ENCODE measurements around the gene BID.

The BID gene

GRCh38 chr22:17792854-17793434, 18.7 kb upstream of the BID start:
- H3K4me3 ChIP-seq (ENCODE audit: insufficient read depth, low read depth, low read length, poor library complexity, severe bottlenecking): no peak overlapping the region
- H3K4me1 ChIP-seq (ENCODE audit: control insufficient read depth, insufficient read depth, low read length, poor library complexity, severe bottlenecking): no peaks in the 10 kb centered on the region
- DNase-seq: no peak
- no peaks in the 10 kb centered on the region for H3K27me3 ChIP-seq (replicated peaks; ENCODE audit: control insufficient read depth, insufficient read depth, low read length, poor library complexity, severe bottlenecking)
- H3K9me3 ChIP-seq (ENCODE audit: control insufficient read depth, low read length): no peaks in the 10 kb centered on the region
- H3K27ac ChIP-seq (ENCODE audit: insufficient read depth, low read length, poor library complexity, severe bottlenecking): no peak overlapping the region
- H3K36me3 ChIP-seq (ENCODE audit: control insufficient read depth, insufficient read depth, low read length): peaks cover 24% of the 10 kb centered on the region

- H3K27me3 ChIP-seq (replicated peaks; ENCODE audit: control insufficient read depth, insufficient read depth, low read length, poor library complexity, severe bottlenecking): no peaks in the 10 kb centered on the region
- no peak for DNase-seq
- H3K27ac ChIP-seq (ENCODE audit: insufficient read depth, low read length, poor library complexity, severe bottlenecking): no peak overlapping the region
- H3K9me3 ChIP-seq (ENCODE audit: control insufficient read depth, low read length): no peaks in the 10 kb centered on the region
- no peak overlapping the region for H3K4me3 ChIP-seq (ENCODE audit: insufficient read depth, low read depth, low read length, poor library complexity, severe bottlenecking)
- H3K4me1 ChIP-seq (ENCODE audit: control insufficient read depth, insufficient read depth, low read length, poor library complexity, severe bottlenecking): no peaks in the 10 kb centered on the region
- H3K36me3 ChIP-seq (ENCODE audit: control insufficient read depth, insufficient read depth, low read length): peaks cover 24% of the 10 kb centered on the region
Measured at GRCh38 chr22:17792299-17792698, 18.0 kb upstream of the BID start.

GRCh38 chr22:17791196-17791595, 16.9 kb upstream of the BID start:
- Histone ChIP-seq H3K9me3 (ENCODE audit: control insufficient read depth, low read length) (no peaks in the 10 kb centered on the region), H3K4me1 (ENCODE audit: control insufficient read depth, insufficient read depth, low read length, poor library complexity, severe bottlenecking) (no peaks in the 10 kb centered on the region), H3K27ac (ENCODE audit: insufficient read depth, low read length, poor library complexity, severe bottlenecking) (no peak overlapping the region), H3K4me3 (ENCODE audit: insufficient read depth, low read depth, low read length, poor library complexity, severe bottlenecking) (no peak overlapping the region), H3K36me3 (ENCODE audit: control insufficient read depth, insufficient read depth, low read length) (peaks cover 24% of the 10 kb centered on the region), H3K27me3 (replicated peaks; ENCODE audit: control insufficient read depth, insufficient read depth, low read length, poor library complexity, severe bottlenecking) (no peaks in the 10 kb centered on the region)
- no peak for DNase-seq

GRCh38 chr22:17789379-17790200, 15.3 kb upstream of the BID start:
- Histone ChIP-seq H3K27ac (ENCODE audit: insufficient read depth, low read length, poor library complexity, severe bottlenecking) (no peak overlapping the region), H3K36me3 (ENCODE audit: control insufficient read depth, insufficient read depth, low read length) (peaks cover 24% of the 10 kb centered on the region), H3K4me3 (ENCODE audit: insufficient read depth, low read depth, low read length, poor library complexity, severe bottlenecking) (no peak overlapping the region), H3K27me3 (replicated peaks; ENCODE audit: control insufficient read depth, insufficient read depth, low read length, poor library complexity, severe bottlenecking) (no peaks in the 10 kb centered on the region), H3K4me1 (ENCODE audit: control insufficient read depth, insufficient read depth, low read length, poor library complexity, severe bottlenecking) (no peaks in the 10 kb centered on the region), H3K9me3 (ENCODE audit: control insufficient read depth, low read length) (no peaks in the 10 kb centered on the region)
- no peak for DNase-seq

- no peaks in the 10 kb centered on the region for H3K27me3 ChIP-seq (replicated peaks; ENCODE audit: control insufficient read depth, insufficient read depth, low read length, poor library complexity, severe bottlenecking)
- H3K4me3 ChIP-seq (ENCODE audit: insufficient read depth, low read depth, low read length, poor library complexity, severe bottlenecking): no peak overlapping the region
- no peaks in the 10 kb centered on the region for H3K9me3 ChIP-seq (ENCODE audit: control insufficient read depth, low read length)
- H3K4me1 ChIP-seq (ENCODE audit: control insufficient read depth, insufficient read depth, low read length, poor library complexity, severe bottlenecking): no peaks in the 10 kb centered on the region
- peaks cover 24% of the 10 kb centered on the region for H3K36me3 ChIP-seq (ENCODE audit: control insufficient read depth, insufficient read depth, low read length)
- no peak for DNase-seq
- no peak overlapping the region for H3K27ac ChIP-seq (ENCODE audit: insufficient read depth, low read length, poor library complexity, severe bottlenecking)
Measured at GRCh38 chr22:17788528-17789378, 14.5 kb upstream of the BID start.

- no peaks in the 10 kb centered on the region for H3K4me1 ChIP-seq (ENCODE audit: control insufficient read depth, insufficient read depth, low read length, poor library complexity, severe bottlenecking)
- H3K4me3 ChIP-seq (ENCODE audit: insufficient read depth, low read depth, low read length, poor library complexity, severe bottlenecking): no peak overlapping the region
- no peak overlapping the region for H3K27ac ChIP-seq (ENCODE audit: insufficient read depth, low read length, poor library complexity, severe bottlenecking)
- no peaks in the 10 kb centered on the region for H3K9me3 ChIP-seq (ENCODE audit: control insufficient read depth, low read length)
- H3K36me3 ChIP-seq (ENCODE audit: control insufficient read depth, insufficient read depth, low read length): peaks cover 24% of the 10 kb centered on the region
- no peaks in the 10 kb centered on the region for H3K27me3 ChIP-seq (replicated peaks; ENCODE audit: control insufficient read depth, insufficient read depth, low read length, poor library complexity, severe bottlenecking)
- no peak for DNase-seq
Measured at GRCh38 chr22:17787716-17788330, 13.6 kb upstream of the BID start.

GRCh38 chr22:17787241-17787640, 13.0 kb upstream of the BID start:
- Histone ChIP-seq H3K27ac (ENCODE audit: insufficient read depth, low read length, poor library complexity, severe bottlenecking) (no peak overlapping the region), H3K36me3 (ENCODE audit: control insufficient read depth, insufficient read depth, low read length) (peaks cover 24% of the 10 kb centered on the region), H3K4me1 (ENCODE audit: control insufficient read depth, insufficient read depth, low read length, poor library complexity, severe bottlenecking) (no peaks in the 10 kb centered on the region), H3K4me3 (ENCODE audit: insufficient read depth, low read depth, low read length, poor library complexity, severe bottlenecking) (no peak overlapping the region), H3K27me3 (replicated peaks; ENCODE audit: control insufficient read depth, insufficient read depth, low read length, poor library complexity, severe bottlenecking) (no peaks in the 10 kb centered on the region), H3K9me3 (ENCODE audit: control insufficient read depth, low read length) (no peaks in the 10 kb centered on the region)
- no peak for DNase-seq

GRCh38 chr22:17786435-17787161, 12.3 kb upstream of the BID start:
- Histone ChIP-seq H3K4me1 (ENCODE audit: control insufficient read depth, insufficient read depth, low read length, poor library complexity, severe bottlenecking) (peaks cover 5% of the 10 kb centered on the region), H3K9me3 (ENCODE audit: control insufficient read depth, low read length) (no peaks in the 10 kb centered on the region), H3K4me3 (ENCODE audit: insufficient read depth, low read depth, low read length, poor library complexity, severe bottlenecking) (no peak overlapping the region), H3K36me3 (ENCODE audit: control insufficient read depth, insufficient read depth, low read length) (peaks cover 21% of the 10 kb centered on the region), H3K27ac (ENCODE audit: insufficient read depth, low read length, poor library complexity, severe bottlenecking) (no peak overlapping the region), H3K27me3 (replicated peaks; ENCODE audit: control insufficient read depth, insufficient read depth, low read length, poor library complexity, severe bottlenecking) (no peaks in the 10 kb centered on the region)
- no peak for DNase-seq

All from effector memory CD4-positive, alpha-beta T cell (primary cell).